Measurements from ENCODE around the gene PACRG. TPM values are rescaled to one million over a fixed set of nuclear protein-coding genes. Genes with fewer than 3 reads are reported as not detected.

Gene PACRG
- total RNA-seq, 2 experiments from 2014 or later, result 0.66 to 0.81 TPM

DNA sequence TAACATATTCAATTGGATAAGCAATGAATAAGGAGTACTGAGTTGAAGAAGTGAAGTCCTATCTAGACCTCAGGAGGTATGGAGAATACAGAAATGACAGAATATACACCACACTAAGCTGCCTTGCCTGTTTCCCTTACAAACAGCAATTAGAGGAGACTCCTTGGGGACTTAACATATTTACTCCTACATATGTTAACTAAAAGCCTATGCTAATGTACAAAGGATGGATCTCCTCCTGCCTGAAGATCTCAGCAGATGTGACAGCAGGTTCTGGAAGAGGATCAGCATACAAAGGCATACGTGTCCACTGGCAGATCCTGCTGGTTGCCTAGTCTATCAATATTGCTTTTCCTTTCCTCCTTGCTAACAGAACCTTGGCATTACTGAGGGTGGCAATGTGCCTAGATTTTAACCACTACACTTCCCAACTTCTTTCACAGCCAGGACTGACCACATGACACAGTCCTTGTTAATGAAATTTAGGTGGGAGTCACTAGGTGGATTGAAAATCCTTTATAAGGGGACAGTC is 29.8 kb upstream of the PACRG start:
- H3K36me3 ChIP-seq (ENCODE audit: insufficient read depth, low read length), result no peaks in the 10 kb centered on the region
- no peaks in the 10 kb centered on the region for H3K4me1 ChIP-seq (ENCODE audit: insufficient read depth, low read length)
- H3K27me3 ChIP-seq (ENCODE audit: control insufficient read depth in 1 of 2, insufficient read depth in 2 of 2, low read length in 2 of 2), result no peaks in the 10 kb centered on the region
- no peaks in the 10 kb centered on the region for H3K4me1 Mint-ChIP-seq (ENCODE audit: low read depth)
- CTCF ChIA-PET, result no interaction called here
- no peak overlapping the region for H3K27ac Mint-ChIP-seq
- no peak for ATAC-seq (ENCODE audit: poor library complexity)
- no peaks in the 10 kb centered on the region for H3K36me3 Mint-ChIP-seq (ENCODE audit: low read depth)
- POLR2A ChIA-PET, result no interaction called here
- no peaks in the 10 kb centered on the region for H3K27me3 Mint-ChIP-seq
- TF ChIP-seq, protein P1, sequence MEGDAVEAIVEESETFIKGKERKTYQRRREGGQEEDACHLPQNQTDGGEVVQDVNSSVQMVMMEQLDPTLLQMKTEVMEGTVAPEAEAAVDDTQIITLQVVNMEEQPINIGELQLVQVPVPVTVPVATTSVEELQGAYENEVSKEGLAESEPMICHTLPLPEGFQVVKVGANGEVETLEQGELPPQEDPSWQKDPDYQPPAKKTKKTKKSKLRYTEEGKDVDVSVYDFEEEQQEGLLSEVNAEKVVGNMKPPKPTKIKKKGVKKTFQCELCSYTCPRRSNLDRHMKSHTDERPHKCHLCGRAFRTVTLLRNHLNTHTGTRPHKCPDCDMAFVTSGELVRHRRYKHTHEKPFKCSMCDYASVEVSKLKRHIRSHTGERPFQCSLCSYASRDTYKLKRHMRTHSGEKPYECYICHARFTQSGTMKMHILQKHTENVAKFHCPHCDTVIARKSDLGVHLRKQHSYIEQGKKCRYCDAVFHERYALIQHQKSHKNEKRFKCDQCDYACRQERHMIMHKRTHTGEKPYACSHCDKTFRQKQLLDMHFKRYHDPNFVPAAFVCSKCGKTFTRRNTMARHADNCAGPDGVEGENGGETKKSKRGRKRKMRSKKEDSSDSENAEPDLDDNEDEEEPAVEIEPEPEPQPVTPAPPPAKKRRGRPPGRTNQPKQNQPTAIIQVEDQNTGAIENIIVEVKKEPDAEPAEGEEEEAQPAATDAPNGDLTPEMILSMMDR (IDR thresholded peaks at IDR 0.05), result no peak
- intact Hi-C loops (cut with DNase I, micrococcal nuclease), result no loop called here
- H3K9me3 ChIP-seq (ENCODE audit: control insufficient read depth in 1 of 2, insufficient read depth in 1 of 2, low read length in 2 of 2), result no peaks in the 10 kb centered on the region
- no peaks in the 10 kb centered on the region for H3K9me3 Mint-ChIP-seq
- no peak overlapping the region for H3K27ac ChIP-seq (ENCODE audit: low read depth in 1 of 2, low read length in 2 of 2)
- H3K4me3 Mint-ChIP-seq, result no peak overlapping the region
- DNase-seq, result no peak
- no peak overlapping the region for H3K4me3 ChIP-seq (ENCODE audit: low read length)

DNA sequence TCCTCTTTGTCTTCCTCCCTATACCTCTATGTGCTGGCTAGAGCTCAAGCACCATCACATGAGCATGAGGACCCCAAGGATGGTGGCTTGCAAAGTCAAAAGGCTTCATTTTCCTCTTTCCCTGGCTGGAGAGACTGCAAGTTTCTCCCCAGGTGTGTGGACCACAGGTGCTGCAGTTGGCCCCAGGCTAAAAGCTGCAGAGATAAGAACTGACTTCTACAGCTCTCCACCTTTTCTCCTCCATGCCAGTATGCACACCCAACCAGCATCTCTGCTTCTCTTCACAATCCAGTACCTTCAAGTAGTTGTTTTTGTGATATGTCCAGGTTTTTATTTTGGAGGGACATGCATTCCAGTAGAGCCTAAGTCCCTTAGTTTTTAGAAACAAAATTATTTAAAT is 29.3 kb upstream of the PACRG start:
- Histone ChIP-seq H3K4me3 (ENCODE audit: low read length) (no peak overlapping the region), H3K27me3 (ENCODE audit: control insufficient read depth in 1 of 2, insufficient read depth in 2 of 2, low read length in 2 of 2) (no peaks in the 10 kb centered on the region), H3K36me3 (ENCODE audit: insufficient read depth, low read length) (no peaks in the 10 kb centered on the region), H3K9me3 (ENCODE audit: control insufficient read depth in 1 of 2, insufficient read depth in 1 of 2, low read length in 2 of 2) (no peaks in the 10 kb centered on the region), H3K27ac (ENCODE audit: low read depth in 1 of 2, low read length in 2 of 2) (no peak overlapping the region), H3K4me1 (ENCODE audit: insufficient read depth, low read length) (no peaks in the 10 kb centered on the region)
- DNase-seq, result no peak
- intact Hi-C loops (cut with DNase I, micrococcal nuclease), result no loop called here
- ATAC-seq (ENCODE audit: poor library complexity), result no peak
- POLR2A ChIA-PET, result interaction anchor here (0.6 to 0.9 kb wide), 2 partner anchors 13 to 16 kb away, joined by 3 read pairs; no protein-coding TSS in a partner anchor
- Mint-ChIP-seq H3K4me1 (ENCODE audit: low read depth) (no peaks in the 10 kb centered on the region), H3K27me3 (no peaks in the 10 kb centered on the region), H3K9me3 (no peaks in the 10 kb centered on the region), H3K36me3 (ENCODE audit: low read depth) (no peaks in the 10 kb centered on the region), H3K4me3 (no peak overlapping the region), H3K27ac (no peak overlapping the region)
- CTCF ChIA-PET, result no interaction called here
- TF ChIP-seq, protein P1 (IDR thresholded peaks at IDR 0.05), result no peak

DNA sequence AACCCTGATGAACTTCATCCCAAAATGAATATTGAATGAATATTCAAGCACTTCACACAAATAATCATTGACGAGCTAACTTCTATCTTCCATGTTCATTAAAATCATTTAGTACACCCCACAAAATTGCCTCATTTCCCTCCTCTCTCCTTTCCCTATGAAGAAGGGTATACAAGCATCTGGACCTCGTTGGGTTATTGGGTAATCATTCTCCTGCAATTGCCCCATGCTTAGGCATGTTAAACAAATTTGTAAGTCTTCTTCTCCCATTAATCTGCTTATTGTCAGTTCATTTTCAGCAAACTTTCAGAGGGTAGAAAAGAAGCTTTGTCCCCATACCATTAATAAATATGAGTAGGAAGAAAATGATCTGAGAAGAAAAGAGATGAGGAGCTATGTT is 27.8 kb upstream of the PACRG start:
- no peaks in the 10 kb centered on the region for H3K9me3 Mint-ChIP-seq
- no peak overlapping the region for H3K27ac Mint-ChIP-seq
- Histone ChIP-seq H3K4me1 (ENCODE audit: insufficient read depth, low read length) (no peaks in the 10 kb centered on the region), H3K9me3 (ENCODE audit: control insufficient read depth in 1 of 2, insufficient read depth in 1 of 2, low read length in 2 of 2) (no peaks in the 10 kb centered on the region), H3K27ac (ENCODE audit: low read depth in 1 of 2, low read length in 2 of 2) (no peak overlapping the region), H3K36me3 (ENCODE audit: insufficient read depth, low read length) (no peaks in the 10 kb centered on the region), H3K27me3 (ENCODE audit: control insufficient read depth in 1 of 2, insufficient read depth in 2 of 2, low read length in 2 of 2) (no peaks in the 10 kb centered on the region), H3K4me3 (ENCODE audit: low read length) (no peak overlapping the region)
- no peak overlapping the region for H3K4me3 Mint-ChIP-seq
- DNase-seq (no peak), ATAC-seq (ENCODE audit: poor library complexity) (no peak)
- CTCF ChIA-PET, result interaction anchor here (0.6 kb wide), 1 partner anchor 1673 kb away, joined by 5 read pairs; no protein-coding TSS in a partner anchor
- TF ChIP-seq, protein P1 (IDR thresholded peaks at IDR 0.05), result no peak
- no peaks in the 10 kb centered on the region for H3K4me1 Mint-ChIP-seq (ENCODE audit: low read depth)
- intact Hi-C loops (cut with DNase I, micrococcal nuclease), result no loop called here
- POLR2A ChIA-PET, result no interaction called here
- no peaks in the 10 kb centered on the region for H3K27me3 Mint-ChIP-seq
- H3K36me3 Mint-ChIP-seq (ENCODE audit: low read depth), result no peaks in the 10 kb centered on the region
